Keratinocyte (primary cell): ENCODE measurements around the gene P3H2. TPM values are rescaled to one million over a fixed set of nuclear protein-coding genes. Genes with fewer than 3 reads are reported as not detected.

ENCODE experiments used
- DNase-seq: peaks from one replicate; pipeline ENCODE4 v3.0.0-alpha.2; 2011; ENCODE audit warnings: low read depth, missing footprints, low spot score
- FAIRE-seq: peaks from 2 replicates; lab custom pipeline; 2011; peaks lifted over from hg19 to GRCh38; lab: Jason Lieb, UNC
- H2AFZ ChIP-seq: 2 replicates; pipeline ENCODE4 v1.6.0; 2012; ENCODE audit warnings: low read length, control low read depth, inconsistent platforms; ENCODE audit not compliant: control insufficient read depth
- H3K27ac ChIP-seq: 2 replicates; pipeline ENCODE4 v1.5.1; 2011; ENCODE audit warnings: low read length; ENCODE audit not compliant: control insufficient read depth, insufficient read depth
- H3K27me3 ChIP-seq: 3 replicates; pipeline ENCODE4 v1.6.0; 2011; ENCODE audit warnings: low read length; ENCODE audit not compliant: control insufficient read depth, insufficient read depth; ENCODE audit errors: extremely low read depth
- H3K36me3 ChIP-seq, 2 experiments: 2 replicates in 1 of 2; 3 replicates in 1 of 2; pipeline ENCODE4 v1.5.1; 2011; ENCODE audit warnings: low read length in 2 of 2, mild to moderate bottlenecking in 1 of 2; ENCODE audit not compliant: control insufficient read depth in 2 of 2, insufficient read depth in 2 of 2; ENCODE audit errors: extremely low read depth in 1 of 2
- H3K4me1 ChIP-seq: 3 replicates; pipeline ENCODE4 v1.5.1; 2011; ENCODE audit warnings: low read length; ENCODE audit not compliant: control insufficient read depth, insufficient read depth; ENCODE audit errors: extremely low read depth
- H3K4me2 ChIP-seq: 3 replicates; pipeline ENCODE4 v1.6.0; 2011; ENCODE audit warnings: low read depth, low read length; ENCODE audit not compliant: control insufficient read depth, insufficient read depth; ENCODE audit errors: extremely low read depth
- H3K4me3 ChIP-seq, 3 experiments: fragments of 200-600 bp in 1 of 3; sonication (generic) in 1 of 3; 2 replicates in 2 of 3; 3 replicates in 1 of 3; pipeline ENCODE4 v1.5.1; 2011 to 2016; ENCODE audit warnings: low read length in 3 of 3, mild to moderate bottlenecking in 3 of 3, control low read depth in 2 of 3, inconsistent platforms in 1 of 3, low read depth in 1 of 3, mixed read lengths in 1 of 3, mixed run types in 1 of 3, moderate library complexity in 1 of 3; ENCODE audit not compliant: control insufficient read depth in 2 of 3, insufficient read depth in 2 of 3; ENCODE audit errors: extremely low read depth in 1 of 3
- H3K79me2 ChIP-seq: 2 replicates; pipeline ENCODE4 v1.6.0; 2012; ENCODE audit warnings: low read length; ENCODE audit not compliant: control insufficient read depth, insufficient read depth
- H3K9ac ChIP-seq: 3 replicates; pipeline ENCODE4 v1.6.0; 2011; ENCODE audit warnings: low read length; ENCODE audit not compliant: control insufficient read depth, insufficient read depth; ENCODE audit errors: extremely low read depth
- H3K9me1 ChIP-seq: 3 replicates; pipeline ENCODE4 v1.6.0; 2011; ENCODE audit warnings: low read length; ENCODE audit not compliant: control insufficient read depth, insufficient read depth; ENCODE audit errors: extremely low read depth
- H3K9me3 ChIP-seq: 2 replicates; pipeline ENCODE4 v1.5.1; 2012; ENCODE audit warnings: low read depth, low read length; ENCODE audit not compliant: control insufficient read depth
- H4K20me1 ChIP-seq: 3 replicates; pipeline ENCODE4 v1.6.0; 2011; ENCODE audit warnings: low read length; ENCODE audit not compliant: control insufficient read depth, insufficient read depth; ENCODE audit errors: extremely low read depth
- EZH2 ChIP-seq: IDR thresholded peaks from one replicate; pipeline ENCODE4 v1.6.1; 2012; ENCODE audit warnings: inconsistent platforms, mild to moderate bottlenecking, low read length, moderate library complexity
- dilution Hi-C: fragments of 300-500 bp; cut with MboI; formaldehyde crosslinking; loops from one replicate; pipeline ENCODE4 v1.7.0; 2020; ENCODE audit warnings: low sequenced_read_pairs; ENCODE audit not compliant: extremely low pct_ligation_motif_present
- polyA plus RNA-seq, 5 experiments: library from polyadenylated mRNA; depleted of rRNA in 3 of 5; stranded (reverse) in 3 of 5; stranded (forward) in 1 of 5; unstranded in 1 of 5; fragments of >200 nt; gene quantifications; 1 replicate in 1 of 5; 2 replicates in 3 of 5; 3 replicates in 1 of 5; pipeline versions ENCODE4 v1.2.1 to v1.2.3, GENCODE V29; 2011 to 2012; ENCODE audit warnings: missing spikeins in 2 of 5, low read depth in 1 of 5, low replicate concordance in 1 of 5
- TF ChIP-seq, protein P1 (sequence below), 3 experiments: IDR thresholded peaks in 1 of 3; conservative IDR thresholded peaks in 1 of 3; optimal IDR thresholded peaks in 1 of 3; 2 replicates in 2 of 3; 3 replicates in 1 of 3; pipeline versions ENCODE3 to v1.5.1; 2011; ENCODE audit warnings: low read length in 3 of 3, mild to moderate bottlenecking in 3 of 3, moderate library complexity in 2 of 3, control low read depth in 1 of 3, inconsistent platforms in 1 of 3; ENCODE audit not compliant: insufficient read depth in 2 of 3; ENCODE audit errors: extremely low read depth in 1 of 3

The P3H2 gene
- polyA plus RNA-seq, 1 donor (not counting 4 experiments of a cell fraction or from before 2014, with no cell fraction given), result 115 TPM

GRCh38 chr3:190109441-190109840 is 11.3 kb downstream of the P3H2 start:
- H3K27ac ChIP-seq, result no peak overlapping the region
- H2AFZ ChIP-seq, result no peak overlapping the region
- H3K9me3 ChIP-seq, result no peaks in the 10 kb centered on the region
- H3K4me2 ChIP-seq, result no peak overlapping the region
- dilution Hi-C loops, result no loop called here
- no peaks in the 10 kb centered on the region for H3K27me3 ChIP-seq
- H3K4me3 ChIP-seq, result no peak overlapping the region
- FAIRE-seq, result no peak
- H3K9ac ChIP-seq, result no peak overlapping the region
- no peak for DNase-seq
- peaks cover 0 to 4% of the 10 kb centered on the region in 2 experiments for H3K36me3 ChIP-seq
- H3K79me2 ChIP-seq, result peaks cover 71% of the 10 kb centered on the region
- no peaks in the 10 kb centered on the region for H3K4me1 ChIP-seq
- no peaks in the 10 kb centered on the region for H4K20me1 ChIP-seq
- no peak for TF ChIP-seq EZH2
- TF ChIP-seq, protein P1, sequence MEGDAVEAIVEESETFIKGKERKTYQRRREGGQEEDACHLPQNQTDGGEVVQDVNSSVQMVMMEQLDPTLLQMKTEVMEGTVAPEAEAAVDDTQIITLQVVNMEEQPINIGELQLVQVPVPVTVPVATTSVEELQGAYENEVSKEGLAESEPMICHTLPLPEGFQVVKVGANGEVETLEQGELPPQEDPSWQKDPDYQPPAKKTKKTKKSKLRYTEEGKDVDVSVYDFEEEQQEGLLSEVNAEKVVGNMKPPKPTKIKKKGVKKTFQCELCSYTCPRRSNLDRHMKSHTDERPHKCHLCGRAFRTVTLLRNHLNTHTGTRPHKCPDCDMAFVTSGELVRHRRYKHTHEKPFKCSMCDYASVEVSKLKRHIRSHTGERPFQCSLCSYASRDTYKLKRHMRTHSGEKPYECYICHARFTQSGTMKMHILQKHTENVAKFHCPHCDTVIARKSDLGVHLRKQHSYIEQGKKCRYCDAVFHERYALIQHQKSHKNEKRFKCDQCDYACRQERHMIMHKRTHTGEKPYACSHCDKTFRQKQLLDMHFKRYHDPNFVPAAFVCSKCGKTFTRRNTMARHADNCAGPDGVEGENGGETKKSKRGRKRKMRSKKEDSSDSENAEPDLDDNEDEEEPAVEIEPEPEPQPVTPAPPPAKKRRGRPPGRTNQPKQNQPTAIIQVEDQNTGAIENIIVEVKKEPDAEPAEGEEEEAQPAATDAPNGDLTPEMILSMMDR (optimal IDR thresholded peaks at IDR 0.05 in 1 of 3, IDR thresholded peaks at IDR 0.05 in 1 of 3, conservative IDR thresholded peaks at IDR 0.05 in 1 of 3; ENCODE audit: extremely low read depth in 1 of 3, insufficient read depth in 2 of 3, low read length in 3 of 3), result no peak
- no peaks in the 10 kb centered on the region for H3K9me1 ChIP-seq

GRCh38 chr3:190108804-190109203 is 11.9 kb downstream of the P3H2 start:
- no peaks in the 10 kb centered on the region for H4K20me1 ChIP-seq
- dilution Hi-C loops, result no loop called here
- H3K4me2 ChIP-seq, result no peak overlapping the region
- TF ChIP-seq, protein P1 (optimal IDR thresholded peaks at IDR 0.05 in 1 of 3, IDR thresholded peaks at IDR 0.05 in 1 of 3, conservative IDR thresholded peaks at IDR 0.05 in 1 of 3; ENCODE audit: extremely low read depth in 1 of 3, insufficient read depth in 2 of 3, low read length in 3 of 3), result no peak
- no peak for TF ChIP-seq EZH2
- H3K36me3 ChIP-seq, result peaks cover 0 to 4% of the 10 kb centered on the region in 2 experiments
- H3K9me1 ChIP-seq, result no peaks in the 10 kb centered on the region
- no peak overlapping the region for H3K4me3 ChIP-seq
- peaks cover 73% of the 10 kb centered on the region for H3K79me2 ChIP-seq
- H3K9ac ChIP-seq, result no peak overlapping the region
- no peak overlapping the region for H3K27ac ChIP-seq
- H3K27me3 ChIP-seq, result no peaks in the 10 kb centered on the region
- no peak overlapping the region for H2AFZ ChIP-seq
- FAIRE-seq (peak; percentile 78), DNase-seq (no peak)
- no peaks in the 10 kb centered on the region for H3K4me1 ChIP-seq
- H3K9me3 ChIP-seq, result no peaks in the 10 kb centered on the region
